GM12878 (cell line): ENCODE measurements around the gene FXYD3. TPM values are rescaled to one million over a fixed set of nuclear protein-coding genes. Genes with fewer than 3 reads are reported as not detected.

Experiments used
- ATAC-seq: fragments of 200-7000 bp; cut with Tn5 transposase; 3 replicates; pipeline ENCODE4 v1.9.1; 2020; ENCODE audit warnings: mild to moderate bottlenecking, moderate library complexity
- BruUV-seq: library from RNA; stranded (reverse); fragments of 400-500 nt; replicated peaks from 2 replicates; lab custom pipeline; 2021; lab: Mats Ljungman, UMichigan
- CTCF ChIA-PET: fragments of 300-600 bp; sonication (Branson Sonifier 250); formaldehyde crosslinking; extraction: SDS; loops from one replicate; lab custom pipeline; 2021; ENCODE audit warnings: inconsistent platforms; lab: Yijun Ruan, JAX
- POLR2A ChIA-PET: fragments of 350-600 bp; formaldehyde crosslinking; extraction: SDS; loops from one replicate; lab custom pipeline; 2021; ENCODE audit warnings: inconsistent platforms; lab: Charles Lee
- RAD21 ChIA-PET: fragments of 300-600 bp; sonication (Branson Sonifier 250); formaldehyde crosslinking; loops from one replicate; lab custom pipeline; 2023; ENCODE audit warnings: antibody characterized with exemption; ENCODE audit not compliant: unreplicated experiment; lab: Charles Lee
- SMC1A ChIA-PET: fragments of 300-600 bp; sonication (Branson Sonifier 250); formaldehyde crosslinking; loops from one replicate; lab custom pipeline; 2023; ENCODE audit not compliant: unreplicated experiment, uncharacterized antibody; lab: Charles Lee
- DNase-seq: peaks from one replicate; pipeline ENCODE4 v3.0.0-alpha.2; 2011; ENCODE audit warnings: low read depth, low spot score
- FAIRE-seq: peaks from 3 replicates; lab custom pipeline; 2011; peaks lifted over from hg19 to GRCh38; lab: Jason Lieb, UNC
- H2AFZ ChIP-seq: 2 replicates; pipeline ENCODE4 v1.6.0; 2011; ENCODE audit warnings: low read depth, low read length, control low read depth; ENCODE audit not compliant: control insufficient read depth
- H3K27ac ChIP-seq: 2 replicates; pipeline ENCODE4 v1.5.1; 2011; ENCODE audit warnings: control low read depth; ENCODE audit not compliant: control insufficient read depth, insufficient read depth
- H3K27me3 ChIP-seq, 2 experiments: replicated peaks in 1 of 2; 2 replicates each; pipeline versions ENCODE4 v1.6.0 to v1.6.1; 2011; ENCODE audit warnings: low read length in 1 of 2; ENCODE audit not compliant: control insufficient read depth in 2 of 2, insufficient read depth in 2 of 2
- H3K36me3 ChIP-seq, 2 experiments: 2 replicates each; pipeline ENCODE4 v1.5.1; 2011; ENCODE audit warnings: low read length in 1 of 2; ENCODE audit not compliant: control insufficient read depth in 2 of 2, insufficient read depth in 2 of 2
- H3K4me1 ChIP-seq: 2 replicates; pipeline ENCODE4 v1.6.1; 2011; ENCODE audit warnings: mild to moderate bottlenecking, low read length, moderate library complexity, mixed read lengths; ENCODE audit not compliant: control insufficient read depth, insufficient read depth
- H3K4me2 ChIP-seq: 2 replicates; pipeline ENCODE4 v1.6.0; 2011; ENCODE audit warnings: control low read depth; ENCODE audit not compliant: control insufficient read depth, insufficient read depth
- H3K4me3 ChIP-seq: fragments of 200-600 bp; sonication (generic); 2 replicates; pipeline ENCODE4 v1.5.1; 2016
- H3K79me2 ChIP-seq: 2 replicates; pipeline ENCODE4 v1.6.0; 2011; ENCODE audit warnings: low read length; ENCODE audit not compliant: control insufficient read depth, insufficient read depth
- H3K9ac ChIP-seq: 2 replicates; pipeline ENCODE4 v1.8.0; 2011; ENCODE audit warnings: low read length, control low read depth, mixed read lengths; ENCODE audit not compliant: control insufficient read depth, insufficient read depth
- H3K9me3 ChIP-seq: replicated peaks from 3 replicates; pipeline ENCODE4 v1.5.1; 2011; ENCODE audit warnings: mild to moderate bottlenecking, low read length; ENCODE audit not compliant: control insufficient read depth, insufficient read depth
- H4K20me1 ChIP-seq: 2 replicates; pipeline ENCODE4 v1.6.0; 2011; ENCODE audit not compliant: control insufficient read depth, insufficient read depth
- ATF3 ChIP-seq: IDR thresholded peaks from 2 replicates; pipeline ENCODE4 v1.6.1; 2011; ENCODE audit warnings: low read depth, mild to moderate bottlenecking, low read length, moderate library complexity, borderline replicate concordance; ENCODE audit errors: extremely low read depth
- CHD2 ChIP-seq: IDR thresholded peaks from 2 replicates; pipeline ENCODE4 v1.6.1; 2011; ENCODE audit warnings: low read depth, low read length, improper control_type of control experiment, borderline replicate concordance
- EZH2 ChIP-seq: IDR thresholded peaks from 2 replicates; pipeline ENCODE4 v1.6.1; 2012; ENCODE audit warnings: low read depth, mild to moderate bottlenecking, control low read depth, inconsistent platforms, low read length, borderline replicate concordance; ENCODE audit not compliant: control insufficient read depth
- FOS ChIP-seq: IDR thresholded peaks from 3 replicates; pipeline ENCODE4 v1.6.1; 2011; ENCODE audit warnings: borderline replicate concordance; ENCODE audit not compliant: insufficient read length; ENCODE audit errors: extremely low read depth
- GABPA ChIP-seq: IDR thresholded peaks from 2 replicates; pipeline ENCODE4 v1.6.1; 2014; ENCODE audit warnings: antibody characterized with exemption, low read depth, mild to moderate bottlenecking, inconsistent platforms
- MLLT1 ChIP-seq: fragments of 450-650 bp; IDR thresholded peaks from 2 replicates; pipeline ENCODE4 v1.6.1; 2016; ENCODE audit warnings: mild to moderate bottlenecking
- NFXL1 ChIP-seq: fragments of 450-650 bp; IDR thresholded peaks from 2 replicates; pipeline ENCODE4 v1.6.1; 2017; ENCODE audit warnings: antibody characterized with exemption, mild to moderate bottlenecking, borderline replicate concordance
- NR2C1 ChIP-seq: fragments of 450-650 bp; IDR thresholded peaks from 2 replicates; pipeline ENCODE4 v1.6.1; 2017; ENCODE audit warnings: antibody characterized with exemption, mild to moderate bottlenecking, moderate library complexity
- SMARCA5 ChIP-seq: fragments of 450-650 bp; IDR thresholded peaks from 2 replicates; pipeline ENCODE4 v1.6.1; 2017; ENCODE audit warnings: mild to moderate bottlenecking
- ZBTB4 ChIP-seq: fragments of 450-650 bp; formaldehyde crosslinking; IDR thresholded peaks from 2 replicates; pipeline ENCODE4 v1.4.0; 2022; ENCODE audit warnings: mild to moderate bottlenecking, moderate library complexity
- ZNF274 ChIP-seq: IDR thresholded peaks from one replicate; pipeline ENCODE4 v1.8.0; 2011; ENCODE audit not compliant: insufficient read length, insufficient read depth
- WGBS: methylation state at CpG from one replicate; pipeline ENCODE4 v1.1.6; 2016; ENCODE audit warnings: low lambda C conversion rate; ENCODE audit not compliant: insufficient replicate concordance, insufficient coverage; ENCODE audit errors: missing lambda C conversion rate; 5-methylcytosine and 5-hydroxymethylcytosine counted together
- in situ Hi-C: fragments of 300-500 bp; cut with MboI; formaldehyde crosslinking; loops from 9 replicates; pipeline ENCODE4 v1.14.3; 2018; ENCODE audit warnings: mixed read lengths
- intact Hi-C: fragments of 100-400 bp; cut with micrococcal nuclease; formaldehyde crosslinking; loops from one replicate; pipeline ENCODE4 v1.14.2; 2022; ENCODE audit not compliant: unreplicated experiment
- polyA plus RNA-seq, 11 experiments: library from polyadenylated mRNA; depleted of rRNA in 4 of 11; unstranded in 6 of 11; stranded (reverse) in 5 of 11; fragments of >200 nt; fragmentation: Nextera tagmentation in 4 of 11; fragmentation: Illumina TruSeq in 1 of 11; extraction: Ambion mirVana in 4 of 11; extraction: Trizol in 1 of 11; gene quantifications; 1 replicate in 1 of 11; 2 replicates in 10 of 11; pipeline versions ENCODE4 v1.2.1 to v1.2.3, GENCODE V29; 2011 to 2016; ENCODE audit warnings: inconsistent platforms in 2 of 11, missing spikeins in 2 of 11, low read depth in 1 of 11
- total RNA-seq, 4 experiments: library from RNA; depleted of rRNA in 3 of 4; stranded (reverse); fragments of >200 nt in 3 of 4; fragmentation: Illumina TruSeq in 1 of 4; extraction: Trizol in 1 of 4; gene quantifications; 2 replicates each; pipeline versions ENCODE4 v1.2.1 to v1.2.3, GENCODE V29; 2013 to 2021
- TF ChIP-seq, protein P1 (sequence below): IDR thresholded peaks from 2 replicates; pipeline ENCODE4 v1.6.1; 2011; ENCODE audit warnings: borderline replicate concordance, low read depth, mild to moderate bottlenecking, moderate library complexity, low read length; ENCODE audit not compliant: insufficient read depth, poor library complexity, severe bottlenecking
- TF ChIP-seq, protein P2 (sequence below): fragments of 450-650 bp; IDR thresholded peaks from 2 replicates; pipeline ENCODE4 v1.6.1; 2017; ENCODE audit warnings: mild to moderate bottlenecking, low read depth, inconsistent platforms; ENCODE audit not compliant: poor library complexity, severe bottlenecking

Gene FXYD3
- total and polyA plus RNA-seq, 10 of the 15 experiments (the other 5 are each of a cell fraction or from before 2014, with no cell fraction given), result 0.09 to 0.44 TPM; not detected in 8

GRCh38 chr19:35125749-35126623 is 10.4 kb downstream of the FXYD3 start:
- WGBS, result 76% methylated on average over 33 of the region's 35 CpGs
- H3K4me3 ChIP-seq, result no peak overlapping the region
- no peaks in the 10 kb centered on the region for H3K27me3 ChIP-seq
- no TSS peak for BruUV-seq
- no peaks in the 10 kb centered on the region for H3K36me3 ChIP-seq
- no peak overlapping the region for H3K4me2 ChIP-seq
- H3K79me2 ChIP-seq, result no peaks in the 10 kb centered on the region
- FAIRE-seq (no peak), ATAC-seq (no peak), DNase-seq (no peak)
- ChIA-PET CTCF (interaction anchor here (0.6 to 2.4 kb wide), 4 partner anchors 13 to 255 kb away, joined by 3 to 14 read pairs (median 6); no protein-coding TSS in a partner anchor), POLR2A (no interaction called here), RAD21 (no interaction called here), SMC1A (no interaction called here)
- intact Hi-C loops (no loop called here), in situ Hi-C loops (no loop called here)
- no peaks in the 10 kb centered on the region for H4K20me1 ChIP-seq
- H3K9ac ChIP-seq, result no peak overlapping the region
- no peaks in the 10 kb centered on the region for H3K9me3 ChIP-seq
- peaks cover 12% of the 10 kb centered on the region for H3K4me1 ChIP-seq
- H2AFZ ChIP-seq, result no peak overlapping the region
- no peak overlapping the region for H3K27ac ChIP-seq
- TF ChIP-seq MLLT1, result no peak
- no peak for TF ChIP-seq GABPA
- TF ChIP-seq, protein P1, sequence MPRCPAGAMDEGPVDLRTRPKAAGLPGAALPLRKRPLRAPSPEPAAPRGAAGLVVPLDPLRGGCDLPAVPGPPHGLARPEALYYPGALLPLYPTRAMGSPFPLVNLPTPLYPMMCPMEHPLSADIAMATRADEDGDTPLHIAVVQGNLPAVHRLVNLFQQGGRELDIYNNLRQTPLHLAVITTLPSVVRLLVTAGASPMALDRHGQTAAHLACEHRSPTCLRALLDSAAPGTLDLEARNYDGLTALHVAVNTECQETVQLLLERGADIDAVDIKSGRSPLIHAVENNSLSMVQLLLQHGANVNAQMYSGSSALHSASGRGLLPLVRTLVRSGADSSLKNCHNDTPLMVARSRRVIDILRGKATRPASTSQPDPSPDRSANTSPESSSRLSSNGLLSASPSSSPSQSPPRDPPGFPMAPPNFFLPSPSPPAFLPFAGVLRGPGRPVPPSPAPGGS, result no peak
- TF ChIP-seq, protein P2, sequence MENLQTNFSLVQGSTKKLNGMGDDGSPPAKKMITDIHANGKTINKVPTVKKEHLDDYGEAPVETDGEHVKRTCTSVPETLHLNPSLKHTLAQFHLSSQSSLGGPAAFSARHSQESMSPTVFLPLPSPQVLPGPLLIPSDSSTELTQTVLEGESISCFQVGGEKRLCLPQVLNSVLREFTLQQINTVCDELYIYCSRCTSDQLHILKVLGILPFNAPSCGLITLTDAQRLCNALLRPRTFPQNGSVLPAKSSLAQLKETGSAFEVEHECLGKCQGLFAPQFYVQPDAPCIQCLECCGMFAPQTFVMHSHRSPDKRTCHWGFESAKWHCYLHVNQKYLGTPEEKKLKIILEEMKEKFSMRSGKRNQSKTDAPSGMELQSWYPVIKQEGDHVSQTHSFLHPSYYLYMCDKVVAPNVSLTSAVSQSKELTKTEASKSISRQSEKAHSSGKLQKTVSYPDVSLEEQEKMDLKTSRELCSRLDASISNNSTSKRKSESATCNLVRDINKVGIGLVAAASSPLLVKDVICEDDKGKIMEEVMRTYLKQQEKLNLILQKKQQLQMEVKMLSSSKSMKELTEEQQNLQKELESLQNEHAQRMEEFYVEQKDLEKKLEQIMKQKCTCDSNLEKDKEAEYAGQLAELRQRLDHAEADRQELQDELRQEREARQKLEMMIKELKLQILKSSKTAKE, result no peak
- no peak for TF ChIP-seq NR2C1
- no peak for TF ChIP-seq ATF3
- TF ChIP-seq ZBTB4 (CRISPR knock-in tag), result no peak
- TF ChIP-seq NFXL1, result no peak
- no peak for TF ChIP-seq SMARCA5
- no peak for TF ChIP-seq FOS
- TF ChIP-seq CHD2, result no peak
- no peak for TF ChIP-seq EZH2
- TF ChIP-seq ZNF274, result no peak
